HUES64 (cell line): Measurements from ENCODE around the gene TTC17.

Source experiments
- H3K27ac ChIP-seq: 2 replicates; pipeline ENCODE4 v1.7.0; 2013; ENCODE audit warnings: low read depth, low read length, inconsistent platforms
- H3K27me3 ChIP-seq: 2 replicates; pipeline ENCODE4 v1.6.1; 2013; ENCODE audit warnings: mild to moderate bottlenecking, low read length; ENCODE audit not compliant: insufficient read depth
- H3K36me3 ChIP-seq: 2 replicates; pipeline ENCODE4 v1.6.1; 2013; ENCODE audit warnings: mild to moderate bottlenecking, low read length; ENCODE audit not compliant: insufficient read depth
- H3K4me1 ChIP-seq: 2 replicates; pipeline ENCODE4 v1.6.1; 2013; ENCODE audit warnings: mild to moderate bottlenecking, low read length, moderate library complexity; ENCODE audit not compliant: insufficient read depth
- H3K4me3 ChIP-seq: 2 replicates; pipeline ENCODE4 v1.5.1; 2013; ENCODE audit warnings: mild to moderate bottlenecking, low read length, moderate library complexity
- H3K9ac ChIP-seq: 2 replicates; pipeline ENCODE4 v1.6.1; 2013; ENCODE audit warnings: mild to moderate bottlenecking, low read depth, low read length
- H3K9me3 ChIP-seq: 2 replicates; pipeline ENCODE4 v1.6.1; 2013; ENCODE audit warnings: low read depth, low read length; ENCODE audit not compliant: insufficient read depth
- WGBS: fragments of 150-250, 120-280 bp; methylation state at CpG from one replicate; pipeline ENCODE4 v1.1.7; 2013; ENCODE audit warnings: missing lambda C conversion rate; 5-methylcytosine and 5-hydroxymethylcytosine counted together

TTC17 gene

GRCh38 chr11:43541993-43542392 lies 183.3 kb downstream of the TTC17 start:
- Histone ChIP-seq H3K27me3 (peaks cover 33% of the 10 kb centered on the region), H3K36me3 (no peaks in the 10 kb centered on the region), H3K9me3 (peaks cover 7% of the 10 kb centered on the region; the same call in 1 of the 2 replicates), H3K4me3 (no peak overlapping the region), H3K4me1 (peaks cover 7% of the 10 kb centered on the region; the same call in 1 of the 2 replicates), H3K9ac (no peak overlapping the region), H3K27ac (no peak overlapping the region)
- 88% methylated on average over 2 of the region's 2 CpGs for WGBS

GRCh38 chr11:43542750-43543712 lies 184.3 kb downstream of the TTC17 start:
- Histone ChIP-seq H3K27ac (no peak overlapping the region), H3K4me1 (peaks cover 6% of the 10 kb centered on the region; the same call in 1 of the 2 replicates), H3K4me3 (no peak overlapping the region), H3K9me3 (peaks cover 7% of the 10 kb centered on the region; the same call in 1 of the 2 replicates), H3K27me3 (peaks cover 38% of the 10 kb centered on the region), H3K9ac (no peak overlapping the region), H3K36me3 (no peaks in the 10 kb centered on the region)
- 94% methylated on average over 6 of the region's 7 CpGs for WGBS
